ENCODE measurements around the gene MRPS26. TPM values are rescaled to one million over a fixed set of nuclear protein-coding genes. Genes with fewer than 3 reads are reported as not detected.

Gene MRPS26
- 66.2 and 86.5 TPM in 2 replicates for total RNA-seq

DNA sequence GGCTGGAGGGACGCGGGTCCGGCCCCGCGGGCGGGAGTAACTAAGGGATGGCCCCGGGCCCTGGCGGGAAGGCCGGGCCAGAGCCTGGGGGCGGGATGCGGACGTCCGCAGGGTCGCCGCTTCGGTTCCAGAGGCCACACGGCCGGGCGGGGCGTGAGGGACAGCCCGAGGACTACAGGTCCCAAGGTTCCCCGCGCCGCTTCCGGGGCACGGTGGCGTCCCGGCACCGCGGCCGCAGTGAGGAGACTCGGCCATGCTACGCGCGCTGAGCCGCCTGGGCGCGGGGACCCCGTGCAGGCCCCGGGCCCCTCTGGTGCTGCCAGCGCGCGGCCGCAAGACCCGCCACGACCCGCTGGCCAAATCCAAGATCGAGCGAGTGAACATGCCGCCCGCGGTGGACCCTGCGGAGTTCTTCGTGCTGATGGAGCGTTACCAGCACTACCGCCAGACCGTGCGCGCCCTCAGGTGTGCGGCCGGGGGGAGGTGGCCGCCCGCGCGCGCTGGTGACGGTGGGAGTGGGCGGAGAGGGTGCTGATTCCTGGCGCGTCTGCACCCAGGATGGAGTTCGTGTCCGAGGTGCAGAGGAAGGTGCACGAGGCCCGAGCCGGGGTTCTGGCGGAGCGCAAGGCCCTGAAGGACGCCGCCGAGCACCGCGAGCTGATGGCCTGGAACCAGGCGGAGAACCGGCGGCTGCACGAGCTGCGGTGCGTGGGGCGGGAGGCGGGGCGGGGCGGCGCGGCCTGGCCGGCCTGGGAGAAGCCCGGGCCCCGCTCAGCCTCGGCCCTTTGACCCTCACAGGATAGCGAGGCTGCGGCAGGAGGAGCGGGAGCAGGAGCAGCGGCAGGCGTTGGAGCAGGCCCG lies at the start of gene MRPS26:
MRPS26 (plus strand) TSS at position 237 of the 861 bp plus-strand sequence; CDS start at position 254, 17 bp downstream.

GRCh38 chr20:3043322-3043721 lies 2.5 kb upstream of the MRPS26 start, which contains the start of gene GNRH2:
TSS of gene GNRH2 (plus strand) at chr20:3043622. CDS start at chr20:3044415, 793 bp downstream.

GRCh38 chr20:3071610-3072529 lies 26.0 kb downstream of the MRPS26 start, which contains the start of gene OXT:
TSS of gene OXT (plus strand) at chr20:3071620. CDS start at chr20:3071656, 36 bp downstream.

DNA sequence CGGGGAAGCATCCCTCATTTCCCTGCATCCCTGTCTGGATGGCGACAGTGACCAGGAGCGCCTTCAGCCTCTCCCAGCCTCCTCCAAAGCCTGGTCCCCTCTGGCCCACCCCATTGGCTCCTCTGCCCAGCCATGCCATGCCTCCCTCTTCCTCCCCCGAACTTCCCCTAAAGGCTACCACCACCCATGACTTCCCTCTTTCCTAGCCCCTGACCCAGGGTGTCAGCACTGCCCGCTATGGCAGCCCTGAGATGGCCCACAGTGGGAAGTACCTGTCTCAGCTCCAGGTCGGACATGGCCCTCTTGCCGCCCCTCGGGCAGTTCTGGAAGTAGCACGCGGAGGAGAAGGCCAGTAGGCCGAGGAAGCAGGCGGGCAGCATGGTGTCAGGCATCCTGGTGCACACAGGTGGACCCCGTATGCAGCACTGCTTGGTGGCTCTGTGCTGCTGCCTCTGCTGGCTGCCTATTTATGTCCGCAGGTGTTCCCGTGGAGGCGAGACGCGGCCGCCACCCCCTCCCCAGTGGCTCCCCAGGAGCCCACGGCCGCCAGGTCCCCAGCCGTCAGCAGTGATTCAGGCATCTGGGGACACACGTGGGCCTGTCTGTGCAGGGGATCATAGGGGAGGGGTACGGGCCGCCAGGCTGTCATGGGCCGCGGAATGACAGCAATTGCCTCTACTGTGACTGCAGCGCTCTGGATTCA lies 38.6 kb downstream of the MRPS26 start, which contains the start of gene AVP:
AVP (minus strand) TSS at position 442 of the 703 bp plus-strand sequence; CDS start at position 392, 50 bp downstream.

Other genes starting within 250 kb of the MRPS26 start
- 50.2 and 158 TPM in 2 replicates for gene CPXM1, start 245.4 kb upstream of the MRPS26 start, total RNA-seq
- 0.76 TPM in 1 of 2 replicates, not detected in the other for gene C20orf141, start 231.1 kb upstream of the MRPS26 start, total RNA-seq
- not detected in 2 replicates for gene TMEM239, start 229.7 kb upstream of the MRPS26 start, total RNA-seq
- gene PCED1A, start 205.4 kb upstream of the MRPS26 start, total RNA-seq, result 20.4 and 59.7 TPM in 2 replicates
- 32.4 and 45.8 TPM in 2 replicates for gene VPS16, start 205.3 kb upstream of the MRPS26 start, total RNA-seq
- gene PTPRA, start 172.6 kb upstream of the MRPS26 start, total RNA-seq, result 30.3 and 42.7 TPM in 2 replicates
- gene GNRH2, start 2.4 kb upstream of the MRPS26 start, total RNA-seq, result 0.25 TPM in 1 of 2 replicates, not detected in the other
- gene OXT, start 25.6 kb downstream of the MRPS26 start, total RNA-seq, result not detected in 2 replicates
- not detected in 2 replicates for gene AVP, start 38.7 kb downstream of the MRPS26 start, total RNA-seq
- 10.5 and 12.1 TPM in 2 replicates for gene FASTKD5, start 113.8 kb downstream of the MRPS26 start, total RNA-seq
- 5.1 and 6.2 TPM in 2 replicates for gene UBOX5, start 113.8 kb downstream of the MRPS26 start, total RNA-seq
- gene LZTS3, start 127.5 kb downstream of the MRPS26 start, total RNA-seq, result 5.8 and 7.0 TPM in 2 replicates
- 39.3 and 49.4 TPM in 2 replicates for gene DDRGK1, start 158.6 kb downstream of the MRPS26 start, total RNA-seq
- 56.8 and 82.0 TPM in 2 replicates for gene ITPA, start 163.4 kb downstream of the MRPS26 start, total RNA-seq
- gene SLC4A11, start 193.1 kb downstream of the MRPS26 start, total RNA-seq, result 1.1 and 17.6 TPM in 2 replicates